K562 (cell line): ENCODE results near the gene BEST4. TPM values are rescaled to one million over a fixed set of nuclear protein-coding genes. Genes with fewer than 3 reads are reported as not detected.

Source experiments
- ASH1L ChIP-seq: fragments of 450-650 bp; IDR thresholded peaks from 2 replicates; pipeline ENCODE4 v1.6.1; 2018; ENCODE audit warnings: borderline replicate concordance, mild to moderate bottlenecking, low read depth; ENCODE audit not compliant: partially characterized antibody
- BCLAF1 ChIP-seq, 2 experiments: fragments of 450-650 bp in 1 of 2; IDR thresholded peaks; 2 replicates each; pipeline ENCODE4 v1.6.1; 2011 to 2017; ENCODE audit warnings: low read depth in 2 of 2, antibody characterized with exemption in 1 of 2, borderline replicate concordance in 1 of 2, low read length in 1 of 2, mild to moderate bottlenecking in 1 of 2, mixed read lengths in 1 of 2; ENCODE audit not compliant: control insufficient read depth in 1 of 2
- BRF2 ChIP-seq: IDR thresholded peaks from 3 replicates; pipeline ENCODE4 v1.6.1; 2011; ENCODE audit warnings: borderline replicate concordance, mild to moderate bottlenecking; ENCODE audit not compliant: insufficient read length, insufficient read depth
- C11orf30 ChIP-seq: fragments of 450-650 bp; IDR thresholded peaks from 2 replicates; pipeline ENCODE4 v1.6.1; 2016; ENCODE audit warnings: low read depth, mild to moderate bottlenecking
- CBFB ChIP-seq: sonication (generic); formaldehyde crosslinking; IDR thresholded peaks from 2 replicates; pipeline ENCODE4 v1.4.0; 2020; ENCODE audit warnings: mild to moderate bottlenecking, missing genetic modification reagents
- CBX3 ChIP-seq, 2 experiments: IDR thresholded peaks; 1 replicate in 1 of 2; 2 replicates in 1 of 2; pipeline ENCODE4 v1.6.1; 2012; ENCODE audit warnings: inconsistent platforms in 2 of 2, low read length in 2 of 2, borderline replicate concordance in 1 of 2, control low read depth in 1 of 2
- CCNT2 ChIP-seq: IDR thresholded peaks from 2 replicates; pipeline ENCODE4 v1.6.1; 2011; ENCODE audit warnings: borderline replicate concordance, low read depth, mild to moderate bottlenecking, moderate library complexity, mixed read lengths, low read length; ENCODE audit not compliant: insufficient read length; ENCODE audit errors: extremely low read depth
- FOXM1 ChIP-seq, 2 experiments: fragments of 450-650 bp in 1 of 2; sonication (generic) in 1 of 2; formaldehyde crosslinking in 1 of 2; IDR thresholded peaks; 2 replicates each; pipeline versions ENCODE4 v1.6.1 to v1.9.0; 2017 to 2022; ENCODE audit warnings: low read depth in 2 of 2, mild to moderate bottlenecking in 2 of 2, missing genetic modification reagents in 1 of 2, moderate library complexity in 1 of 2
- HNRNPK ChIP-seq: fragments of 200-400 bp; formaldehyde crosslinking; IDR thresholded peaks from one replicate; pipeline ENCODE4 v1.6.1; 2018; ENCODE audit warnings: mild to moderate bottlenecking, low read depth, low read length; ENCODE audit not compliant: poor library complexity, severe bottlenecking
- MITF ChIP-seq: IDR thresholded peaks from 2 replicates; pipeline ENCODE4 v1.6.1; 2014; ENCODE audit warnings: antibody characterized with exemption
- MYNN ChIP-seq, 2 experiments: sonication (generic); formaldehyde crosslinking in 1 of 2; IDR thresholded peaks; 2 replicates each; pipeline versions ENCODE4 v1.5.0 to v1.6.1; 2016 to 2020; ENCODE audit warnings: antibody characterized with exemption in 1 of 2, missing genetic modification reagents in 1 of 2
- NCOR1 ChIP-seq: fragments of 450-650 bp; IDR thresholded peaks from 2 replicates; pipeline ENCODE4 v1.6.1; 2016; ENCODE audit warnings: mild to moderate bottlenecking, moderate library complexity
- NFIX ChIP-seq: fragments of 250-450 bp; sonication (Bioruptor Pico); IDR thresholded peaks from 2 replicates; pipeline ENCODE4 v1.4.0; 2020; ENCODE audit warnings: low read depth, mild to moderate bottlenecking, moderate library complexity
- NUFIP1 ChIP-seq: fragments of 450-650 bp; IDR thresholded peaks from 2 replicates; pipeline ENCODE4 v1.6.1; 2018; ENCODE audit not compliant: partially characterized antibody
- RUNX1 ChIP-seq: sonication (generic); IDR thresholded peaks from 2 replicates; pipeline ENCODE4 v1.6.1; 2016; ENCODE audit warnings: antibody characterized with exemption, low read depth
- TSC22D4 ChIP-seq: fragments of 450-650 bp; IDR thresholded peaks from 2 replicates; pipeline ENCODE4 v1.6.1; 2016; ENCODE audit warnings: missing genetic modification characterization, missing biosample characterization, control low read depth
- ZBTB8A ChIP-seq: fragments of 450-650 bp; IDR thresholded peaks from 2 replicates; pipeline ENCODE4 v1.6.1; 2018; ENCODE audit warnings: mild to moderate bottlenecking, moderate library complexity; ENCODE audit not compliant: partially characterized antibody
- ZFP36 ChIP-seq: fragments of 150-350 bp; IDR thresholded peaks from 2 replicates; pipeline ENCODE4 v1.6.1; 2018; ENCODE audit warnings: low read length, low read depth; ENCODE audit not compliant: partially characterized antibody
- ZNF507 ChIP-seq: conservative IDR thresholded peaks from 2 replicates; pipeline ENCODE4 v1.6.1; 2017; ENCODE audit warnings: missing genetic modification characterization, missing compliant biosample characterization
- polyA plus RNA-seq, 8 experiments: library from polyadenylated mRNA; depleted of rRNA in 4 of 8; stranded (reverse) in 5 of 8; unstranded in 3 of 8; fragments of >200 nt; fragmentation: Nextera tagmentation in 2 of 8; fragmentation: Illumina TruSeq in 1 of 8; extraction: Ambion mirVana in 2 of 8; extraction: Trizol in 1 of 8; gene quantifications; 2 replicates each; pipeline versions ENCODE4 v1.2.1 to v1.2.3, GENCODE V29; 2011 to 2014; ENCODE audit warnings: inconsistent platforms in 1 of 8, missing spikeins in 1 of 8
- total RNA-seq, 7 experiments: library from RNA; depleted of rRNA in 6 of 7; stranded (reverse); fragments of >200 nt in 6 of 7; fragmentation: Illumina TruSeq in 2 of 7; extraction: Trizol in 2 of 7; gene quantifications; 2 replicates each; pipeline versions ENCODE4 v1.2.1 to v1.2.3, GENCODE V29; 2011 to 2021; ENCODE audit warnings: low replicate concordance in 1 of 7

BEST4 gene
- total and polyA plus RNA-seq, 9 of the 15 experiments (the other 6 are each of a cell fraction or from before 2014, with no cell fraction given) = 0.07 to 0.11 TPM; not detected in 7

- TF ChIP-seq BCLAF1 (IDR thresholded peaks at IDR 0.05; ENCODE audit: borderline replicate concordance in 1 of 2, control insufficient read depth in 1 of 2, low read depth in 2 of 2, low read length in 1 of 2) (no peak), ZFP36 (no peak), NUFIP1 (peak; percentile 62), C11orf30 (no peak), RUNX1 (no peak; the same call in 1 of the 2 replicates), TSC22D4 (no peak), ASH1L (no peak), MITF (no peak), ZNF507 (tag) (no peak), NCOR1 (no peak), NFIX (no peak), CCNT2 (peak; percentile 93), HNRNPK (peak; percentile 51), BRF2 (no peak), FOXM1 (IDR thresholded peaks at IDR 0.05; ENCODE audit: low read depth) (no peak), FOXM1 (CRISPR knock-in tag; IDR thresholded peaks at IDR 0.05; ENCODE audit: low read depth) (no peak; the same call in none of the 2 replicates), CBX3 (IDR thresholded peaks at IDR 0.05; ENCODE audit: borderline replicate concordance in 1 of 2, low read length in 2 of 2) (no peak), MYNN (IDR thresholded peaks at IDR 0.05) (peak; percentile 93), MYNN (CRISPR knock-in tag; IDR thresholded peaks at IDR 0.05) (no peak), CBFB (CRISPR knock-in tag) (no peak), ZBTB8A (no peak)
Measured at GRCh38 chr1:44799770-44800584, 12.0 kb upstream of the BEST4 start, which contains the start of gene PLK3 (continued).
